H9 (cell line): ENCODE results near the gene ZG16. TPM values are rescaled to one million over a fixed set of nuclear protein-coding genes. Genes with fewer than 3 reads are reported as not detected.
"Not testable (repeated sequence)": the region's sequence is repeated elsewhere in the genome, so short reads cannot be mapped to it uniquely, and the experiment has no call there.

ENCODE experiments used
- DNase-seq: peaks from one replicate; pipeline ENCODE4 v3.0.0-alpha.2; 2017
- H2AFZ ChIP-seq: one replicate; pipeline ENCODE4 v1.6.1; 2013; ENCODE audit warnings: mild to moderate bottlenecking, low read length, control low read depth, moderate library complexity
- H2AK5ac ChIP-seq: 2 replicates; pipeline ENCODE4 v1.6.1; 2013; ENCODE audit warnings: low read length, control low read depth, mixed read lengths; ENCODE audit not compliant: insufficient read length
- H2BK120ac ChIP-seq: one replicate; pipeline ENCODE4 v1.6.1; 2013; ENCODE audit warnings: low read depth, mild to moderate bottlenecking, low read length, control low read depth, inconsistent platforms; ENCODE audit not compliant: poor library complexity, severe bottlenecking
- H2BK12ac ChIP-seq: 2 replicates; pipeline ENCODE4 v1.6.1; 2013; ENCODE audit warnings: low read length, control low read depth, mixed read lengths, low read depth; ENCODE audit not compliant: insufficient read length
- H2BK15ac ChIP-seq: 2 replicates; pipeline ENCODE4 v1.6.1; 2013; ENCODE audit warnings: low read depth, low read length, control low read depth
- H2BK20ac ChIP-seq: one replicate; pipeline ENCODE4 v1.6.1; 2013; ENCODE audit warnings: low read depth, mild to moderate bottlenecking, low read length, control low read depth, inconsistent platforms; ENCODE audit not compliant: poor library complexity, severe bottlenecking
- H2BK5ac ChIP-seq: 2 replicates; pipeline ENCODE4 v1.6.1; 2013; ENCODE audit warnings: low read length, control low read depth, mixed read lengths; ENCODE audit not compliant: insufficient read length
- H3K14ac ChIP-seq: 2 replicates; pipeline ENCODE4 v1.6.1; 2013; ENCODE audit warnings: low read length, control low read depth; ENCODE audit not compliant: insufficient read depth
- H3K18ac ChIP-seq: 2 replicates; pipeline ENCODE4 v1.6.1; 2013; ENCODE audit warnings: low read depth, mild to moderate bottlenecking, mixed read lengths, low read length, control low read depth; ENCODE audit not compliant: insufficient read length
- H3K23ac ChIP-seq: 2 replicates; pipeline ENCODE4 v1.6.1; 2013; ENCODE audit warnings: low read length, control low read depth, mixed read lengths, low read depth; ENCODE audit not compliant: insufficient read length
- H3K23me2 ChIP-seq: 2 replicates; pipeline ENCODE4 v1.6.1; 2013; ENCODE audit warnings: low read depth, mild to moderate bottlenecking, mixed read lengths, low read length, control low read depth; ENCODE audit not compliant: insufficient read length, poor library complexity, severe bottlenecking
- H3K27ac ChIP-seq: 2 replicates; pipeline ENCODE4 v1.5.1; 2013; ENCODE audit warnings: low read length, control low read depth, mixed read lengths, low read depth; ENCODE audit not compliant: insufficient read length
- H3K27me3 ChIP-seq: 2 replicates; pipeline ENCODE4 v1.6.1; 2013; ENCODE audit warnings: low read length, control low read depth, inconsistent platforms; ENCODE audit not compliant: insufficient read depth
- H3K4ac ChIP-seq: 2 replicates; pipeline ENCODE4 v1.6.1; 2013; ENCODE audit warnings: low read depth, mild to moderate bottlenecking, control low read depth, inconsistent platforms, low read length, moderate library complexity
- H3K4me1 ChIP-seq: 2 replicates; pipeline ENCODE4 v1.6.1; 2013; ENCODE audit warnings: low read length, control low read depth, inconsistent platforms; ENCODE audit not compliant: insufficient read depth
- H3K4me2 ChIP-seq: 2 replicates; pipeline ENCODE4 v1.6.1; 2013; ENCODE audit warnings: low read length, control low read depth, mixed read lengths; ENCODE audit not compliant: insufficient read length, insufficient read depth
- H3K56ac ChIP-seq: 2 replicates; pipeline ENCODE4 v1.6.1; 2013; ENCODE audit warnings: low read depth, mild to moderate bottlenecking, mixed read lengths, low read length, control low read depth; ENCODE audit not compliant: insufficient read length
- H3K79me1 ChIP-seq: 2 replicates; pipeline ENCODE4 v1.6.1; 2013; ENCODE audit warnings: low read depth, mild to moderate bottlenecking, moderate library complexity, low read length, control low read depth, inconsistent platforms; ENCODE audit not compliant: insufficient read depth, poor library complexity, severe bottlenecking
- H3K79me2 ChIP-seq: 2 replicates; pipeline ENCODE4 v1.6.1; 2013; ENCODE audit warnings: low read length, control low read depth, inconsistent platforms; ENCODE audit not compliant: insufficient read depth
- H3K9ac ChIP-seq: 2 replicates; pipeline ENCODE4 v1.6.1; 2013; ENCODE audit warnings: low read length, control low read depth, mixed read lengths; ENCODE audit not compliant: insufficient read length; ENCODE audit errors: extremely low read depth
- H3K9me3 ChIP-seq: one replicate; pipeline ENCODE4 v1.6.1; 2013; ENCODE audit warnings: low read depth, low read length, inconsistent platforms; ENCODE audit not compliant: control insufficient read depth
- H3T11ph ChIP-seq: one replicate; pipeline ENCODE4 v1.6.1; 2013; ENCODE audit warnings: mild to moderate bottlenecking, low read length, control low read depth, inconsistent platforms
- H4K20me1 ChIP-seq: one replicate; pipeline ENCODE4 v1.6.1; 2013; ENCODE audit not compliant: control insufficient read depth, insufficient read length, insufficient read depth
- H4K5ac ChIP-seq: 2 replicates; pipeline ENCODE4 v1.6.1; 2013; ENCODE audit warnings: low read depth, mild to moderate bottlenecking, mixed read lengths, low read length, control low read depth; ENCODE audit not compliant: insufficient read length
- H4K8ac ChIP-seq: replicated peaks from 2 replicates; pipeline ENCODE4 v1.6.1; 2013; ENCODE audit warnings: low read length, control low read depth, mixed read lengths, low read depth; ENCODE audit not compliant: insufficient read length
- H4K91ac ChIP-seq: 2 replicates; pipeline ENCODE4 v1.6.1; 2013; ENCODE audit warnings: low read depth, mild to moderate bottlenecking, moderate library complexity, mixed read lengths, low read length, control low read depth; ENCODE audit not compliant: insufficient read length
- H3K27ac Mint-ChIP-seq, 3 experiments: 2 replicates in 2 of 3; 3 replicates in 1 of 3; pipeline ENCODE4 v1.8.0; 2020 to 2021; ENCODE audit warnings: mixed read lengths in 3 of 3, mild to moderate bottlenecking in 1 of 3, moderate library complexity in 1 of 3
- H3K27me3 Mint-ChIP-seq: 2 replicates; pipeline ENCODE4 v1.8.0; 2021; ENCODE audit warnings: low read depth, mild to moderate bottlenecking, moderate library complexity, mixed read lengths
- H3K36me3 Mint-ChIP-seq, 3 experiments: 2 replicates in 2 of 3; 3 replicates in 1 of 3; pipeline ENCODE4 v1.8.0; 2020 to 2021; ENCODE audit warnings: low read depth in 3 of 3, mixed read lengths in 3 of 3; ENCODE audit not compliant: insufficient read depth in 1 of 3
- H3K4me1 Mint-ChIP-seq, 2 experiments: 2 replicates each; pipeline ENCODE4 v1.8.0; 2020; ENCODE audit warnings: mixed read lengths in 2 of 2
- H3K4me3 Mint-ChIP-seq, 2 experiments: 2 replicates in 1 of 2; 3 replicates in 1 of 2; pipeline ENCODE4 v1.8.0; 2020 to 2021; ENCODE audit warnings: mild to moderate bottlenecking in 2 of 2, mixed read lengths in 2 of 2, moderate library complexity in 1 of 2
- H3K9me3 Mint-ChIP-seq, 2 experiments: 2 replicates in 1 of 2; 3 replicates in 1 of 2; pipeline ENCODE4 v1.8.0; 2020; ENCODE audit warnings: mild to moderate bottlenecking in 2 of 2, mixed read lengths in 2 of 2, moderate library complexity in 1 of 2
- CTCF ChIP-seq: fragments of 200-600 bp; sonication (generic); conservative IDR thresholded peaks from 3 replicates; pipeline ENCODE4 v1.8.0; 2021; ENCODE audit warnings: antibody characterized with exemption, mild to moderate bottlenecking
- WGBS: extraction: QIAGEN DNeasy Blood & Tissue Kit; methylation state at CpG from one replicate; pipeline ENCODE4 v1.1.7; 2013; ENCODE audit warnings: missing lambda C conversion rate, low lambda C conversion rate, mixed read lengths; ENCODE audit not compliant: insufficient read length; ENCODE audit errors: extremely low coverage; 5-methylcytosine and 5-hydroxymethylcytosine counted together
- total RNA-seq: library from RNA; stranded (reverse); gene quantifications from 2 replicates; pipeline ENCODE4 v1.2.1, GENCODE V29; 2021

The ZG16 gene
- total RNA-seq, 1 experiment from 2014 or later: not detected

- no peaks in the 10 kb centered on the region for H4K20me1 ChIP-seq
- no peak overlapping the region for H2BK12ac ChIP-seq
- H4K5ac ChIP-seq: no peak overlapping the region
- no peaks in the 10 kb centered on the region for H3K79me1 ChIP-seq
- H3K56ac ChIP-seq: no peak overlapping the region
- Mint-ChIP-seq H3K4me1 (0 out of 4 replicates have a peak, but pooled peaks cover 0 to 3% of the 10 kb centered on the region in 2 experiments), H3K27me3 (no peaks in the 10 kb centered on the region; the same call in 1 of the 2 replicates), H3K4me3 (no peak overlapping the region), H3K9me3 (no peaks in the 10 kb centered on the region), H3K27ac (peak overlapping the region in 1 of 3 experiments; percentile 13; a peak in 2 of 7 replicates), H3K36me3 (peaks cover 33 to 70% (median 66%) of the 10 kb centered on the region in 3 experiments)
- H3K4me2 ChIP-seq: no peak overlapping the region
- no peak overlapping the region for H3K9ac ChIP-seq
- WGBS: no CpG with 5 or more reads among the region's 2 CpGs
- H3K4ac ChIP-seq: no peak overlapping the region
- no peak overlapping the region for H2BK120ac ChIP-seq
- H3K23me2 ChIP-seq: no peaks in the 10 kb centered on the region
- no peak overlapping the region for H4K91ac ChIP-seq
- H3K18ac ChIP-seq: no peak overlapping the region
- H3K14ac ChIP-seq: no peak overlapping the region
- no peak overlapping the region for H2BK5ac ChIP-seq
- no peaks in the 10 kb centered on the region for H3K9me3 ChIP-seq
- H2AFZ ChIP-seq: no peak overlapping the region
- no peak overlapping the region for H2BK15ac ChIP-seq
- H2BK20ac ChIP-seq: no peak overlapping the region
- no peak overlapping the region for H4K8ac ChIP-seq
- no peak for TF ChIP-seq CTCF
- no peak overlapping the region for H3K27ac ChIP-seq
- H3K79me2 ChIP-seq: no peaks in the 10 kb centered on the region
- H3K4me1 ChIP-seq: no peaks in the 10 kb centered on the region
- no peak overlapping the region for H2AK5ac ChIP-seq
- no peak for DNase-seq
- H3T11ph ChIP-seq: no peak overlapping the region
- H3K27me3 ChIP-seq: no peaks in the 10 kb centered on the region
- H3K23ac ChIP-seq: no peak overlapping the region
Observed at GRCh38 chr16:29738514-29738913, 39.5 kb upstream of the ZG16 start.

- H3K9me3 ChIP-seq: not testable (repeated sequence)
Observed at GRCh38 chr16:29739927-29740629, 38.0 kb upstream of the ZG16 start.

More at GRCh38 chr16:29739927-29740629, 38.0 kb upstream of the ZG16 start:
- not testable (repeated sequence) for H4K20me1 ChIP-seq, H3K14ac ChIP-seq, H3K9ac ChIP-seq, H3K9me3 Mint-ChIP-seq, H3K23me2 ChIP-seq, H4K8ac ChIP-seq, H3K4me3 Mint-ChIP-seq, H3K4me1 Mint-ChIP-seq, H3T11ph ChIP-seq, H3K27me3 Mint-ChIP-seq, DNase-seq, H2BK20ac ChIP-seq, H2BK12ac ChIP-seq, H3K27ac ChIP-seq, H3K27me3 ChIP-seq, H2AFZ ChIP-seq, H3K79me1 ChIP-seq, H2BK15ac ChIP-seq, H2BK5ac ChIP-seq, H3K79me2 ChIP-seq, H3K4ac ChIP-seq, H2AK5ac ChIP-seq, H3K4me2 ChIP-seq, H3K18ac ChIP-seq, H3K4me1 ChIP-seq, H4K5ac ChIP-seq, H3K56ac ChIP-seq, H3K23ac ChIP-seq, H2BK120ac ChIP-seq, H4K91ac ChIP-seq
- 100% methylated on average over 1 of the region's 6 CpGs for WGBS
- Mint-ChIP-seq H3K27ac (peak overlapping the region in 1 of 3 experiments; percentile 88; a peak in 2 of 7 replicates), H3K36me3 (peaks cover 24 to 55% (median 51%) of the 10 kb centered on the region in 3 experiments)
